GM12878 (cell line): ENCODE data around the gene ZNF165. TPM values are rescaled to one million over a fixed set of nuclear protein-coding genes. Genes with fewer than 3 reads are reported as not detected.

ENCODE experiments used
- ATAC-seq: fragments of 200-7000 bp; cut with Tn5 transposase; 3 replicates; pipeline ENCODE4 v1.9.1; 2020; ENCODE audit warnings: mild to moderate bottlenecking, moderate library complexity
- BruUV-seq: library from RNA; stranded (reverse); fragments of 400-500 nt; replicated peaks from 2 replicates; lab custom pipeline; 2021; lab: Mats Ljungman, UMichigan
- CTCF ChIA-PET: fragments of 300-600 bp; sonication (Branson Sonifier 250); formaldehyde crosslinking; extraction: SDS; loops from one replicate; lab custom pipeline; 2021; ENCODE audit warnings: inconsistent platforms; lab: Yijun Ruan, JAX
- POLR2A ChIA-PET: fragments of 350-600 bp; formaldehyde crosslinking; extraction: SDS; loops from one replicate; lab custom pipeline; 2021; ENCODE audit warnings: inconsistent platforms; lab: Charles Lee
- RAD21 ChIA-PET: fragments of 300-600 bp; sonication (Branson Sonifier 250); formaldehyde crosslinking; loops from one replicate; lab custom pipeline; 2023; ENCODE audit warnings: antibody characterized with exemption; ENCODE audit not compliant: unreplicated experiment; lab: Charles Lee
- SMC1A ChIA-PET: fragments of 300-600 bp; sonication (Branson Sonifier 250); formaldehyde crosslinking; loops from one replicate; lab custom pipeline; 2023; ENCODE audit not compliant: unreplicated experiment, uncharacterized antibody; lab: Charles Lee
- DNase-seq: peaks from one replicate; pipeline ENCODE4 v3.0.0-alpha.2; 2011; ENCODE audit warnings: low read depth, low spot score
- FAIRE-seq: peaks from 3 replicates; lab custom pipeline; 2011; peaks lifted over from hg19 to GRCh38; lab: Jason Lieb, UNC
- H2AFZ ChIP-seq: 2 replicates; pipeline ENCODE4 v1.6.0; 2011; ENCODE audit warnings: low read depth, low read length, control low read depth; ENCODE audit not compliant: control insufficient read depth
- H3K27ac ChIP-seq: 2 replicates; pipeline ENCODE4 v1.5.1; 2011; ENCODE audit warnings: control low read depth; ENCODE audit not compliant: control insufficient read depth, insufficient read depth
- H3K27me3 ChIP-seq, 2 experiments: replicated peaks in 1 of 2; 2 replicates each; pipeline versions ENCODE4 v1.6.0 to v1.6.1; 2011; ENCODE audit warnings: low read length in 1 of 2; ENCODE audit not compliant: control insufficient read depth in 2 of 2, insufficient read depth in 2 of 2
- H3K36me3 ChIP-seq, 2 experiments: 2 replicates each; pipeline ENCODE4 v1.5.1; 2011; ENCODE audit warnings: low read length in 1 of 2; ENCODE audit not compliant: control insufficient read depth in 2 of 2, insufficient read depth in 2 of 2
- H3K4me1 ChIP-seq: 2 replicates; pipeline ENCODE4 v1.6.1; 2011; ENCODE audit warnings: mild to moderate bottlenecking, low read length, moderate library complexity, mixed read lengths; ENCODE audit not compliant: control insufficient read depth, insufficient read depth
- H3K4me2 ChIP-seq: 2 replicates; pipeline ENCODE4 v1.6.0; 2011; ENCODE audit warnings: control low read depth; ENCODE audit not compliant: control insufficient read depth, insufficient read depth
- H3K4me3 ChIP-seq: fragments of 200-600 bp; sonication (generic); 2 replicates; pipeline ENCODE4 v1.5.1; 2016
- H3K79me2 ChIP-seq: 2 replicates; pipeline ENCODE4 v1.6.0; 2011; ENCODE audit warnings: low read length; ENCODE audit not compliant: control insufficient read depth, insufficient read depth
- H3K9ac ChIP-seq: 2 replicates; pipeline ENCODE4 v1.8.0; 2011; ENCODE audit warnings: low read length, control low read depth, mixed read lengths; ENCODE audit not compliant: control insufficient read depth, insufficient read depth
- H3K9me3 ChIP-seq: replicated peaks from 3 replicates; pipeline ENCODE4 v1.5.1; 2011; ENCODE audit warnings: mild to moderate bottlenecking, low read length; ENCODE audit not compliant: control insufficient read depth, insufficient read depth
- H4K20me1 ChIP-seq: 2 replicates; pipeline ENCODE4 v1.6.0; 2011; ENCODE audit not compliant: control insufficient read depth, insufficient read depth
- BACH1 ChIP-seq: fragments of 450-650 bp; IDR thresholded peaks from 2 replicates; pipeline ENCODE4 v1.6.1; 2017; ENCODE audit warnings: mild to moderate bottlenecking, borderline replicate concordance
- E4F1 ChIP-seq: fragments of 450-650 bp; IDR thresholded peaks from 2 replicates; pipeline ENCODE4 v1.6.1; 2018; ENCODE audit warnings: borderline replicate concordance, mild to moderate bottlenecking; ENCODE audit not compliant: partially characterized antibody
- EP300 ChIP-seq, 2 experiments: fragments of 150-350 bp in 1 of 2; IDR thresholded peaks; 2 replicates each; pipeline ENCODE4 v1.6.1; 2011 to 2012; ENCODE audit warnings: low read depth in 2 of 2, low read length in 2 of 2, borderline replicate concordance in 1 of 2, improper control_type of control experiment in 1 of 2, inconsistent platforms in 1 of 2; ENCODE audit not compliant: control insufficient read depth in 1 of 2
- ETV6 ChIP-seq, 2 experiments: fragments of 450-650 bp in 1 of 2; IDR thresholded peaks in 1 of 2; conservative IDR thresholded peaks in 1 of 2; 2 replicates each; pipeline ENCODE4 v1.6.1; 2014; ENCODE audit warnings: antibody characterized with exemption in 1 of 2, borderline replicate concordance in 1 of 2, low read depth in 1 of 2, mild to moderate bottlenecking in 1 of 2, moderate library complexity in 1 of 2
- HDAC6 ChIP-seq: fragments of 200-600 bp; sonication (generic); IDR thresholded peaks from one replicate; pipeline ENCODE4 v1.8.0; 2017; ENCODE audit warnings: antibody characterized with exemption; ENCODE audit not compliant: unreplicated experiment
- MLLT1 ChIP-seq: fragments of 450-650 bp; IDR thresholded peaks from 2 replicates; pipeline ENCODE4 v1.6.1; 2016; ENCODE audit warnings: mild to moderate bottlenecking
- NR2F1 ChIP-seq: fragments of 450-650 bp; conservative IDR thresholded peaks from 2 replicates; pipeline ENCODE4 v1.6.1; 2017; ENCODE audit warnings: mild to moderate bottlenecking
- PBX3 ChIP-seq: IDR thresholded peaks from 2 replicates; pipeline ENCODE4 v1.6.1; 2011; ENCODE audit warnings: mild to moderate bottlenecking, low read depth, low read length, moderate library complexity; ENCODE audit not compliant: insufficient replicate concordance
- PRDM15 ChIP-seq: fragments of 450-650 bp; formaldehyde crosslinking; IDR thresholded peaks from 2 replicates; pipeline ENCODE4 v1.4.0; 2020; ENCODE audit warnings: mild to moderate bottlenecking, moderate library complexity
- SIX5 ChIP-seq: IDR thresholded peaks from 2 replicates; pipeline ENCODE4 v1.6.1; 2011; ENCODE audit warnings: mild to moderate bottlenecking, low read depth, low read length, moderate library complexity; ENCODE audit not compliant: severe bottlenecking
- SREBF2 ChIP-seq: IDR thresholded peaks from 2 replicates; pipeline ENCODE4 v1.6.1; 2012; ENCODE audit warnings: mild to moderate bottlenecking, low read length
- WRNIP1 ChIP-seq: IDR thresholded peaks from 2 replicates; pipeline ENCODE4 v1.6.1; 2011; ENCODE audit warnings: low read depth, low read length, improper control_type of control experiment, borderline replicate concordance
- YY1 ChIP-seq: IDR thresholded peaks from 2 replicates; pipeline ENCODE4 v1.6.1; 2011; ENCODE audit warnings: low read depth, mild to moderate bottlenecking, low read length
- ZNF384 ChIP-seq: IDR thresholded peaks from 2 replicates; pipeline ENCODE4 v1.6.1; 2012; ENCODE audit warnings: low read depth, mild to moderate bottlenecking, low read length, improper control_type of control experiment, borderline replicate concordance
- WGBS: methylation state at CpG from one replicate; pipeline ENCODE4 v1.1.6; 2016; ENCODE audit warnings: low lambda C conversion rate; ENCODE audit not compliant: insufficient replicate concordance, insufficient coverage; ENCODE audit errors: missing lambda C conversion rate; 5-methylcytosine and 5-hydroxymethylcytosine counted together
- in situ Hi-C: fragments of 300-500 bp; cut with MboI; formaldehyde crosslinking; loops from 9 replicates; pipeline ENCODE4 v1.14.3; 2018; ENCODE audit warnings: mixed read lengths
- intact Hi-C: fragments of 100-400 bp; cut with micrococcal nuclease; formaldehyde crosslinking; loops from one replicate; pipeline ENCODE4 v1.14.2; 2022; ENCODE audit not compliant: unreplicated experiment
- polyA plus RNA-seq, 11 experiments: library from polyadenylated mRNA; depleted of rRNA in 4 of 11; unstranded in 6 of 11; stranded (reverse) in 5 of 11; fragments of >200 nt; fragmentation: Nextera tagmentation in 4 of 11; fragmentation: Illumina TruSeq in 1 of 11; extraction: Ambion mirVana in 4 of 11; extraction: Trizol in 1 of 11; gene quantifications; 1 replicate in 1 of 11; 2 replicates in 10 of 11; pipeline versions ENCODE4 v1.2.1 to v1.2.3, GENCODE V29; 2011 to 2016; ENCODE audit warnings: inconsistent platforms in 2 of 11, missing spikeins in 2 of 11, low read depth in 1 of 11
- total RNA-seq, 4 experiments: library from RNA; depleted of rRNA in 3 of 4; stranded (reverse); fragments of >200 nt in 3 of 4; fragmentation: Illumina TruSeq in 1 of 4; extraction: Trizol in 1 of 4; gene quantifications; 2 replicates each; pipeline versions ENCODE4 v1.2.1 to v1.2.3, GENCODE V29; 2013 to 2021

Gene ZNF165
- total and polyA plus RNA-seq, 10 of the 15 experiments (the other 5 are each of a cell fraction or from before 2014, with no cell fraction given), result 1.1 to 5.0 (median 2.9) TPM

GRCh38 chr6:28118217-28118616, 37.8 kb downstream of the ZNF165 start:
- no peaks in the 10 kb centered on the region for H3K79me2 ChIP-seq
- no peak for FAIRE-seq
- 100% methylated on average over 1 of the region's 1 CpG for WGBS
- TF ChIP-seq EP300 (IDR thresholded peaks at IDR 0.05; ENCODE audit: borderline replicate concordance in 1 of 2, control insufficient read depth in 1 of 2, low read depth in 2 of 2, low read length in 2 of 2) (no peak), BACH1 (no peak), ETV6 (conservative IDR thresholded peaks at IDR 0.05 in 1 of 2, IDR thresholded peaks at IDR 0.05 in 1 of 2; ENCODE audit: borderline replicate concordance in 1 of 2, low read depth in 1 of 2) (no peak), HDAC6 (no peak), SREBF2 (no peak), PRDM15 (CRISPR knock-in tag) (no peak), SIX5 (no peak), NR2F1 (no peak), WRNIP1 (no peak), MLLT1 (no peak), E4F1 (no peak), ZNF384 (no peak), PBX3 (no peak), YY1 (no peak)

More at GRCh38 chr6:28118217-28118616, 37.8 kb downstream of the ZNF165 start:
- ChIA-PET RAD21 (no interaction called here), CTCF (no interaction called here), POLR2A (interaction anchor here (1.5 kb wide), 1 partner anchor 10 kb away, joined by 3 read pairs; no protein-coding TSS in a partner anchor), SMC1A (interaction anchor here (1.7 to 2.4 kb wide), 2 partner anchors 10 to 13 kb away, joined by 5 to 7 read pairs; no protein-coding TSS in a partner anchor)
- no peak overlapping the region for H3K27ac ChIP-seq
- no peak overlapping the region for H3K4me2 ChIP-seq
- no peak for ATAC-seq
- H3K4me1 ChIP-seq, result no peaks in the 10 kb centered on the region
- H3K36me3 ChIP-seq, result peaks cover 0 to 21% of the 10 kb centered on the region in 2 experiments; a peak in 3 of 4 replicates
- intact Hi-C loops, result no loop called here
- DNase-seq, result no peak
- no peaks in the 10 kb centered on the region; the same call in 1 of the 2 replicates for H4K20me1 ChIP-seq
- no peaks in the 10 kb centered on the region for H3K9me3 ChIP-seq
- in situ Hi-C loops, result no loop called here
- BruUV-seq, result no TSS peak
- no peak overlapping the region for H3K9ac ChIP-seq
- no peak overlapping the region for H2AFZ ChIP-seq
- H3K27me3 ChIP-seq, result no peaks in the 10 kb centered on the region
- H3K4me3 ChIP-seq, result no peak overlapping the region
